Keratinocyte (primary cell): ENCODE data around the gene CDK8. TPM values are rescaled to one million over a fixed set of nuclear protein-coding genes. Genes with fewer than 3 reads are reported as not detected.

Source experiments
- DNase-seq: peaks from one replicate; pipeline ENCODE4 v3.0.0-alpha.2; 2011; ENCODE audit warnings: low read depth, missing footprints, low spot score
- FAIRE-seq: peaks from 2 replicates; lab custom pipeline; 2011; peaks lifted over from hg19 to GRCh38; lab: Jason Lieb, UNC
- H2AFZ ChIP-seq: 2 replicates; pipeline ENCODE4 v1.6.0; 2012; ENCODE audit warnings: low read length, control low read depth, inconsistent platforms; ENCODE audit not compliant: control insufficient read depth
- H3K27ac ChIP-seq: 2 replicates; pipeline ENCODE4 v1.5.1; 2011; ENCODE audit warnings: low read length; ENCODE audit not compliant: control insufficient read depth, insufficient read depth
- H3K27me3 ChIP-seq: 3 replicates; pipeline ENCODE4 v1.6.0; 2011; ENCODE audit warnings: low read length; ENCODE audit not compliant: control insufficient read depth, insufficient read depth; ENCODE audit errors: extremely low read depth
- H3K36me3 ChIP-seq, 2 experiments: 2 replicates in 1 of 2; 3 replicates in 1 of 2; pipeline ENCODE4 v1.5.1; 2011; ENCODE audit warnings: low read length in 2 of 2, mild to moderate bottlenecking in 1 of 2; ENCODE audit not compliant: control insufficient read depth in 2 of 2, insufficient read depth in 2 of 2; ENCODE audit errors: extremely low read depth in 1 of 2
- H3K4me1 ChIP-seq: 3 replicates; pipeline ENCODE4 v1.5.1; 2011; ENCODE audit warnings: low read length; ENCODE audit not compliant: control insufficient read depth, insufficient read depth; ENCODE audit errors: extremely low read depth
- H3K4me2 ChIP-seq: 3 replicates; pipeline ENCODE4 v1.6.0; 2011; ENCODE audit warnings: low read depth, low read length; ENCODE audit not compliant: control insufficient read depth, insufficient read depth; ENCODE audit errors: extremely low read depth
- H3K4me3 ChIP-seq, 3 experiments: fragments of 200-600 bp in 1 of 3; sonication (generic) in 1 of 3; 2 replicates in 2 of 3; 3 replicates in 1 of 3; pipeline ENCODE4 v1.5.1; 2011 to 2016; ENCODE audit warnings: low read length in 3 of 3, mild to moderate bottlenecking in 3 of 3, control low read depth in 2 of 3, inconsistent platforms in 1 of 3, low read depth in 1 of 3, mixed read lengths in 1 of 3, mixed run types in 1 of 3, moderate library complexity in 1 of 3; ENCODE audit not compliant: control insufficient read depth in 2 of 3, insufficient read depth in 2 of 3; ENCODE audit errors: extremely low read depth in 1 of 3
- H3K79me2 ChIP-seq: 2 replicates; pipeline ENCODE4 v1.6.0; 2012; ENCODE audit warnings: low read length; ENCODE audit not compliant: control insufficient read depth, insufficient read depth
- H3K9ac ChIP-seq: 3 replicates; pipeline ENCODE4 v1.6.0; 2011; ENCODE audit warnings: low read length; ENCODE audit not compliant: control insufficient read depth, insufficient read depth; ENCODE audit errors: extremely low read depth
- H3K9me1 ChIP-seq: 3 replicates; pipeline ENCODE4 v1.6.0; 2011; ENCODE audit warnings: low read length; ENCODE audit not compliant: control insufficient read depth, insufficient read depth; ENCODE audit errors: extremely low read depth
- H3K9me3 ChIP-seq: 2 replicates; pipeline ENCODE4 v1.5.1; 2012; ENCODE audit warnings: low read depth, low read length; ENCODE audit not compliant: control insufficient read depth
- H4K20me1 ChIP-seq: 3 replicates; pipeline ENCODE4 v1.6.0; 2011; ENCODE audit warnings: low read length; ENCODE audit not compliant: control insufficient read depth, insufficient read depth; ENCODE audit errors: extremely low read depth
- CTCF ChIP-seq, 3 experiments: IDR thresholded peaks in 1 of 3; conservative IDR thresholded peaks in 1 of 3; optimal IDR thresholded peaks in 1 of 3; 2 replicates in 2 of 3; 3 replicates in 1 of 3; pipeline versions ENCODE3 to v1.5.1; 2011; ENCODE audit warnings: low read length in 3 of 3, mild to moderate bottlenecking in 3 of 3, moderate library complexity in 2 of 3, control low read depth in 1 of 3, inconsistent platforms in 1 of 3; ENCODE audit not compliant: insufficient read depth in 2 of 3; ENCODE audit errors: extremely low read depth in 1 of 3
- EZH2 ChIP-seq: IDR thresholded peaks from one replicate; pipeline ENCODE4 v1.6.1; 2012; ENCODE audit warnings: inconsistent platforms, mild to moderate bottlenecking, low read length, moderate library complexity
- dilution Hi-C: fragments of 300-500 bp; cut with MboI; formaldehyde crosslinking; loops from one replicate; pipeline ENCODE4 v1.7.0; 2020; ENCODE audit warnings: low sequenced_read_pairs; ENCODE audit not compliant: extremely low pct_ligation_motif_present
- polyA plus RNA-seq, 5 experiments: library from polyadenylated mRNA; depleted of rRNA in 3 of 5; stranded (reverse) in 3 of 5; stranded (forward) in 1 of 5; unstranded in 1 of 5; fragments of >200 nt; gene quantifications; 1 replicate in 1 of 5; 2 replicates in 3 of 5; 3 replicates in 1 of 5; pipeline versions ENCODE4 v1.2.1 to v1.2.3, GENCODE V29; 2011 to 2012; ENCODE audit warnings: missing spikeins in 2 of 5, low read depth in 1 of 5, low replicate concordance in 1 of 5

CDK8 gene
- polyA plus RNA-seq, 1 donor (not counting 4 experiments of a cell fraction or from before 2014, with no cell fraction given): 27.5 TPM

- Histone ChIP-seq H4K20me1 (no peaks in the 10 kb centered on the region), H3K27me3 (no peaks in the 10 kb centered on the region), H3K9ac (no peak overlapping the region), H3K4me1 (no peaks in the 10 kb centered on the region), H3K79me2 (no peaks in the 10 kb centered on the region), H3K9me1 (no peaks in the 10 kb centered on the region), H3K9me3 (no peaks in the 10 kb centered on the region), H3K27ac (no peak overlapping the region), H3K4me3 (no peak overlapping the region), H2AFZ (no peak overlapping the region), H3K36me3 (no peaks in the 10 kb centered on the region), H3K4me2 (no peak overlapping the region)
- DNase-seq (no peak), FAIRE-seq (no peak)
- dilution Hi-C loops: no loop called here
- TF ChIP-seq EZH2 (no peak), CTCF (optimal IDR thresholded peaks at IDR 0.05 in 1 of 3, IDR thresholded peaks at IDR 0.05 in 1 of 3, conservative IDR thresholded peaks at IDR 0.05 in 1 of 3; ENCODE audit: extremely low read depth in 1 of 3, insufficient read depth in 2 of 3, low read length in 3 of 3) (no peak)
Measured at GRCh38 chr13:26424181-26424580, 170.3 kb downstream of the CDK8 start.

GRCh38 chr13:26425443-26426358 lies 171.8 kb downstream of the CDK8 start:
- H3K9me3 ChIP-seq: no peaks in the 10 kb centered on the region
- no peaks in the 10 kb centered on the region for H3K36me3 ChIP-seq
- H3K27me3 ChIP-seq: no peaks in the 10 kb centered on the region
- dilution Hi-C loops: no loop called here
- no peak overlapping the region for H3K27ac ChIP-seq
- H3K9ac ChIP-seq: no peak overlapping the region
- no peaks in the 10 kb centered on the region for H4K20me1 ChIP-seq
- no peaks in the 10 kb centered on the region for H3K79me2 ChIP-seq
- TF ChIP-seq EZH2 (no peak), CTCF (optimal IDR thresholded peaks at IDR 0.05 in 1 of 3, IDR thresholded peaks at IDR 0.05 in 1 of 3, conservative IDR thresholded peaks at IDR 0.05 in 1 of 3; ENCODE audit: extremely low read depth in 1 of 3, insufficient read depth in 2 of 3, low read length in 3 of 3) (no peak)
- no peak overlapping the region for H3K4me3 ChIP-seq
- no peak for DNase-seq
- no peaks in the 10 kb centered on the region for H3K4me1 ChIP-seq
- H3K4me2 ChIP-seq: no peak overlapping the region
- H2AFZ ChIP-seq: no peak overlapping the region
- H3K9me1 ChIP-seq: no peaks in the 10 kb centered on the region
- no peak for FAIRE-seq
